ENCODE results near the gene WDR5. TPM values are rescaled to one million over a fixed set of nuclear protein-coding genes. Genes with fewer than 3 reads are reported as not detected.

WDR5 gene
- total and polyA plus RNA-seq, 2 of the 13 experiments (the other 11 are each of a cell fraction or from before 2014, with no cell fraction given): 34.3 TPM

- ATAC-seq (no peak), DNase-seq (ENCODE audit: low spot score) (no peak), FAIRE-seq (no peak)
- Histone ChIP-seq H3K4me2 (ENCODE audit: low read depth, low read length) (no peak overlapping the region), H4K20me1 (ENCODE audit: insufficient read depth, low read length) (no peaks in the 10 kb centered on the region), H3K36me3 (replicated peaks in 1 of 2; ENCODE audit: control insufficient read depth in 1 of 2, insufficient read depth in 2 of 2, low read length in 2 of 2) (no peaks in the 10 kb centered on the region), H3K9me3 (ENCODE audit: low read length) (no peaks in the 10 kb centered on the region), H3K4me3 (replicated peaks in 1 of 3; ENCODE audit: insufficient read depth in 1 of 3, low read depth in 2 of 3, low read length in 3 of 3) (no peak overlapping the region), H3K79me2 (ENCODE audit: insufficient read depth, low read length) (no peaks in the 10 kb centered on the region), H3K27ac (ENCODE audit: extremely low read length, insufficient read depth, low read length) (no peak overlapping the region), H3K9ac (ENCODE audit: insufficient read depth, low read depth, low read length) (no peak overlapping the region), H3K27me3 (ENCODE audit: control insufficient read depth in 1 of 2, insufficient read depth in 2 of 2, low read length in 2 of 2) (peaks cover 11 to 52% of the 10 kb centered on the region in 2 experiments; a peak in 4 of 5 replicates), H2AFZ (ENCODE audit: low read length) (no peak overlapping the region), H3K4me1 (ENCODE audit: insufficient read depth, low read length) (peaks cover 20% of the 10 kb centered on the region)
- no peak for TF ChIP-seq LCORL (IDR thresholded peaks at IDR 0.05)
- no peak for TF ChIP-seq LCORL (CRISPR knock-in tag; IDR thresholded peaks at IDR 0.05)
- TF ChIP-seq HOXA5 (CRISPR knock-in tag; IDR thresholded peaks at IDR 0.05): no peak
- TF ChIP-seq ZMYM3 (CRISPR knock-in tag; IDR thresholded peaks at IDR 0.05): no peak
- BruUV-seq (replicated peaks): no TSS peak
- POLR2A ChIA-PET: no interaction called here
- in situ Hi-C loops (cut with HindIII; ENCODE audit: extremely low pct_ligation_motif_present, low pct_unique_long_range_greater_than_20kb) (no loop called here), intact Hi-C loops (cut with micrococcal nuclease; ENCODE audit: unreplicated experiment) (no loop called here)
- CTCF ChIA-PET (ENCODE audit: low intra/inter-chr PET ratio, low total read pairs): no interaction called here
- WGBS (ENCODE audit: low lambda C conversion rate): 29% methylated on average over 6 of the region's 11 CpGs
Observed at GRCh38 chr9:134193912-134194535, 58.1 kb downstream of the WDR5 start.

- CTCF ChIA-PET (ENCODE audit: low intra/inter-chr PET ratio, low total read pairs): no interaction called here
- Histone ChIP-seq H4K20me1 (ENCODE audit: insufficient read depth, low read length) (no peaks in the 10 kb centered on the region), H3K4me3 (replicated peaks in 1 of 3; ENCODE audit: insufficient read depth in 1 of 3, low read depth in 2 of 3, low read length in 3 of 3) (no peak overlapping the region), H3K9ac (ENCODE audit: insufficient read depth, low read depth, low read length) (no peak overlapping the region), H2AFZ (ENCODE audit: low read length) (no peak overlapping the region), H3K4me2 (ENCODE audit: low read depth, low read length) (no peak overlapping the region), H3K4me1 (ENCODE audit: insufficient read depth, low read length) (peaks cover 6% of the 10 kb centered on the region), H3K9me3 (ENCODE audit: low read length) (no peaks in the 10 kb centered on the region), H3K27ac (ENCODE audit: extremely low read length, insufficient read depth, low read length) (no peak overlapping the region), H3K79me2 (ENCODE audit: insufficient read depth, low read length) (no peaks in the 10 kb centered on the region), H3K36me3 (replicated peaks in 1 of 2; ENCODE audit: control insufficient read depth in 1 of 2, insufficient read depth in 2 of 2, low read length in 2 of 2) (no peaks in the 10 kb centered on the region), H3K27me3 (ENCODE audit: control insufficient read depth in 1 of 2, insufficient read depth in 2 of 2, low read length in 2 of 2) (peaks cover 7 to 37% of the 10 kb centered on the region in 2 experiments; a peak in 4 of 5 replicates)
- POLR2A ChIA-PET: no interaction called here
- no peak for TF ChIP-seq MEIS1 (CRISPR knock-in tag; IDR thresholded peaks at IDR 0.05; ENCODE audit: borderline replicate concordance)
- no peak for TF ChIP-seq CREB3 (CRISPR knock-in tag; IDR thresholded peaks at IDR 0.05)
- no peak for TF ChIP-seq NR0B2 (CRISPR knock-in tag; IDR thresholded peaks at IDR 0.05)
- no peak for TF ChIP-seq ZNF17 (CRISPR knock-in tag; IDR thresholded peaks at IDR 0.05)
- no peak for TF ChIP-seq ZNF326 (CRISPR knock-in tag; IDR thresholded peaks at IDR 0.05; ENCODE audit: borderline replicate concordance)
- TF ChIP-seq HOXD1 (CRISPR knock-in tag; IDR thresholded peaks at IDR 0.05): no peak
- TF ChIP-seq ZNF678 (CRISPR knock-in tag; IDR thresholded peaks at IDR 0.05): no peak
- 35% methylated on average over 6 of the region's 6 CpGs for WGBS (ENCODE audit: low lambda C conversion rate)
- DNase-seq (ENCODE audit: low spot score) (no peak), FAIRE-seq (no peak), ATAC-seq (no peak)
- intact Hi-C loops (cut with micrococcal nuclease; ENCODE audit: unreplicated experiment): no loop called here
- in situ Hi-C loops (cut with HindIII; ENCODE audit: extremely low pct_ligation_motif_present, low pct_unique_long_range_greater_than_20kb): no loop called here
- no TSS peak for BruUV-seq (replicated peaks)
Observed at GRCh38 chr9:134195558-134195957, 59.7 kb downstream of the WDR5 start.
